Esophagus (tissue), 2 donors: ENCODE results near the gene ACOT7. TPM values are rescaled to one million over a fixed set of nuclear protein-coding genes. Genes with fewer than 3 reads are reported as not detected.

Experiments
- H3K27ac ChIP-seq, 2 donors: one replicate each; pipeline ENCODE4 v1.5.1; 2013; ENCODE audit warnings: low read depth in 2 of 2, mild to moderate bottlenecking in 2 of 2, inconsistent platforms in 1 of 2, low read length in 1 of 2, moderate library complexity in 1 of 2
- H3K27me3 ChIP-seq, 2 donors: one replicate each; pipeline ENCODE4 v1.6.1; 2013; ENCODE audit warnings: low read length in 2 of 2, control low read depth in 1 of 2, mild to moderate bottlenecking in 1 of 2; ENCODE audit not compliant: insufficient read depth in 2 of 2, control insufficient read depth in 1 of 2
- H3K36me3 ChIP-seq, 2 donors: one replicate each; pipeline ENCODE4 v1.6.1; 2013; ENCODE audit warnings: low read length in 1 of 2; ENCODE audit not compliant: control insufficient read depth in 2 of 2, insufficient read depth in 2 of 2
- H3K4me1 ChIP-seq, 2 donors: one replicate each; pipeline ENCODE4 v1.6.1; 2013; ENCODE audit warnings: low read length in 1 of 2; ENCODE audit not compliant: control insufficient read depth in 2 of 2, insufficient read depth in 2 of 2
- H3K4me3 ChIP-seq, 2 donors: one replicate each; pipeline ENCODE4 v1.5.1; 2013; ENCODE audit warnings: low read length in 2 of 2, mild to moderate bottlenecking in 2 of 2, low read depth in 1 of 2, moderate library complexity in 1 of 2
- H3K9me3 ChIP-seq, 2 donors: one replicate each; pipeline ENCODE4 v1.6.1; 2013; ENCODE audit warnings: mild to moderate bottlenecking in 2 of 2, low read depth in 1 of 2, low read length in 1 of 2, moderate library complexity in 1 of 2; ENCODE audit not compliant: control insufficient read depth in 2 of 2, insufficient read depth in 1 of 2
- WGBS, 2 donors: extraction: QIAGEN DNeasy Blood & Tissue Kit; methylation state at CpG; one replicate each; pipeline ENCODE4 v1.1.7; 2013; 5-methylcytosine and 5-hydroxymethylcytosine counted together
- polyA plus RNA-seq, 2 donors: library from polyadenylated mRNA; stranded (reverse); fragments of 200-250 nt; gene quantifications; one replicate each; pipeline ENCODE4 v1.2.3, GENCODE V29; 2013
- donor health status: healthy with polysubstance abuse.
- donor health status: Bipolar disorder and iron deficiency.

ACOT7 gene
- polyA plus RNA-seq, 2 donors, result 12.3 to 39.7 TPM

- 23 to 24% methylated on average over 12 to 15 of the region's 15 CpGs for WGBS, 2 donors
- Histone ChIP-seq H3K4me1 (peaks cover 0 to 11% of the 10 kb centered on the region in 2 donors), H3K36me3 (peaks cover 0 to 2% of the 10 kb centered on the region in 2 donors), H3K27me3 (no peaks in the 10 kb centered on the region), H3K9me3 (no peaks in the 10 kb centered on the region), H3K4me3 (peak overlapping the region in 1 of 2 donors; percentile 55), H3K27ac (peak overlapping the region in 1 of 2 donors; percentile 8)
Measured at GRCh38 chr1:6261615-6261995, 132.0 kb downstream of the ACOT7 start.

DNA sequence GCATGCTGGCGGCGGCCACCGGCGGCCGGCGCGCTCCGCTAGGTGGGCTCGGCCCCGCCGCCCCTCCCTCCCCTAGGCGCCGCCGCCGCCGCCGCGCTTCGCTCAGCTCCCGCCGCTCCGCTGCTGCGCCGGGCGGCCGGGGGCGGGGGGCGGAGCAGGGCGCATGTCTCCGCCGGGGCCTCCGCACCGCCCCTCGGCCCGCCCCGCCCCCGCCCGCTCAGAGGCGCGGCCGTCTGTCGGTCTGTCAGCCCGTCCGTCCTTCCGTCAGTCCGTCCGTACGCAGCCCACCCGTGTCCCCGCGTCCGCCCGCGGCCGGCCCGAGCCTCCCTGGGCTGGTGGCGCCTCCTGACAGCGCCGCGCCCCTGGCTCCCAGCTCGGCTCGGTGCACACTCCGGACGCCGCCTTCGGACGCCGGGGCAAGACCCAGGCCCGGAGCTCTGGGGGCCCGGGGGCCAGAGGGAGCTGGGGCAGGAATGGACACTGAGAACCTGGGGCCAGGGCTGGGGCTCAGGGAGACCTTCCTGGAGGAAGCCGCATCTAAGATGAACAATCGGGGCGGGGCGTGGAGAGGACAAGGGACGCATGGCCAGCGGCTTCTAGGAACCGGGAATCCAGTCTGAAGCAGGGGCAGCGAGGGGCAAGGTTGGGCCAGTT lies 132.5 kb downstream of the ACOT7 start, which contains the start of gene GPR153:
GPR153 (minus strand) TSS at position 138 of the 654 bp plus-strand sequence. CDS start 6,193 bp downstream, outside the sequence.
- peaks cover 0 to 2% of the 10 kb centered on the region in 2 donors for H3K36me3 ChIP-seq
- peak within 1 kb of the TSS; percentile 28 to 54 for H3K27ac ChIP-seq
- H3K9me3 ChIP-seq, result no peaks in the 10 kb centered on the region
- peaks cover 0 to 11% of the 10 kb centered on the region in 2 donors for H3K4me1 ChIP-seq
- peak within 1 kb of the TSS; percentile 54 to 55 for H3K4me3 ChIP-seq
- no peaks in the 10 kb centered on the region for H3K27me3 ChIP-seq
- 1 to 2% methylated on average over 49 to 78 of the region's 78 CpGs for whole genome bisulfite sequencing, 2 donors

DNA sequence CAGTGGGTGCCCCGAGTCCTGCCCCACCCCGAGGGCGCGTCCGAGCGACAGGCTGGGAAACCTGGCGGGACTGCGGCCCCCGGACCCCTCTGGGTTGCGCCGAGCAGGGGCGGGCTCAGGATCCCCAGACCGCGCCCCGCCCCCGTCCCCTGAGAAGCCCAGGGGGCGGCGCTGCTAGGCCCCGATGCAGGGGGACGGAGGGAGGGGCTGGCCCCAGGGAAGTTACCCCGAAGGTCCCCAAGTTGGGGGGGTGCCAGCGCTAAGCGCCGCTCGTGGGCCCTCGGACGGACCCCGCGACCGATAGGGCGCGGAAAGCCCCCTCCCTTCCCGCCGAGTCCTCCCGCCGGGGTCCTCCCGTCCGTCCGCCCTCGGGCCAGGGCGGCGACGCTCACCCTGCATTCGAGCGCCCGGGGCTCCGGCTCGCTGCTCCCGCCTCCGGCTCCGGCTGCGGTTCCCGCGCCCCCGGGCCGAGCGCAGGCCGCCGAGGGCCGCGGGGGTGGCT lies 133.1 kb downstream of the ACOT7 start:
- Histone ChIP-seq H3K4me3 (peak overlapping the region; percentile 53 to 55), H3K9me3 (no peaks in the 10 kb centered on the region), H3K27me3 (no peaks in the 10 kb centered on the region), H3K36me3 (peaks cover 0 to 2% of the 10 kb centered on the region in 2 donors), H3K27ac (peak overlapping the region in 1 of 2 donors; percentile 54), H3K4me1 (peaks cover 0 to 11% of the 10 kb centered on the region in 2 donors)
- 1% methylated on average over 29 to 61 of the region's 61 CpGs for WGBS, 2 donors

GRCh38 chr1:6259491-6260362 lies 133.8 kb downstream of the ACOT7 start:
- Histone ChIP-seq H3K4me1 (peaks cover 0 to 11% of the 10 kb centered on the region in 2 donors), H3K4me3 (peak overlapping the region; percentile 40 to 55), H3K27ac (peak overlapping the region; percentile 28 to 54), H3K27me3 (no peaks in the 10 kb centered on the region), H3K9me3 (no peaks in the 10 kb centered on the region), H3K36me3 (peaks cover 0 to 2% of the 10 kb centered on the region in 2 donors)
- whole genome bisulfite sequencing, 2 donors, result 6 to 8% methylated on average over 44 to 46 of the region's 46 CpGs

- H3K9me3 ChIP-seq, result no peaks in the 10 kb centered on the region
- peaks cover 0 to 9% of the 10 kb centered on the region in 2 donors for H3K4me1 ChIP-seq
- 51 to 54% methylated on average over 10 of the region's 10 CpGs for WGBS, 2 donors
- peaks cover 0 to 9% of the 10 kb centered on the region in 2 donors for H3K36me3 ChIP-seq
- H3K4me3 ChIP-seq, result no peak overlapping the region
- H3K27me3 ChIP-seq, result no peaks in the 10 kb centered on the region
- H3K27ac ChIP-seq, result peak overlapping the region; percentile 11 to 47
Measured at GRCh38 chr1:6258675-6259074, 134.9 kb downstream of the ACOT7 start.

GRCh38 chr1:6257541-6258069 lies 136.0 kb downstream of the ACOT7 start:
- 90 to 93% methylated on average over 7 to 8 of the region's 8 CpGs for WGBS, 2 donors
- Histone ChIP-seq H3K27me3 (no peaks in the 10 kb centered on the region), H3K4me3 (no peak overlapping the region)

GRCh38 chr1:6256645-6257044 lies 136.9 kb downstream of the ACOT7 start:
- Histone ChIP-seq H3K4me1 (peaks cover 0 to 6% of the 10 kb centered on the region in 2 donors), H3K27ac (no peak overlapping the region), H3K27me3 (no peaks in the 10 kb centered on the region), H3K4me3 (no peak overlapping the region), H3K9me3 (no peaks in the 10 kb centered on the region), H3K36me3 (peaks cover 0 to 10% of the 10 kb centered on the region in 2 donors)
- 80 to 85% methylated on average over 13 of the region's 13 CpGs for WGBS, 2 donors

More at GRCh38 chr1:6257541-6258069, 136.0 kb downstream of the ACOT7 start:
- Histone ChIP-seq H3K27ac (no peak overlapping the region), H3K36me3 (peaks cover 0 to 10% of the 10 kb centered on the region in 2 donors), H3K9me3 (no peaks in the 10 kb centered on the region), H3K4me1 (peaks cover 0 to 6% of the 10 kb centered on the region in 2 donors)

DNA sequence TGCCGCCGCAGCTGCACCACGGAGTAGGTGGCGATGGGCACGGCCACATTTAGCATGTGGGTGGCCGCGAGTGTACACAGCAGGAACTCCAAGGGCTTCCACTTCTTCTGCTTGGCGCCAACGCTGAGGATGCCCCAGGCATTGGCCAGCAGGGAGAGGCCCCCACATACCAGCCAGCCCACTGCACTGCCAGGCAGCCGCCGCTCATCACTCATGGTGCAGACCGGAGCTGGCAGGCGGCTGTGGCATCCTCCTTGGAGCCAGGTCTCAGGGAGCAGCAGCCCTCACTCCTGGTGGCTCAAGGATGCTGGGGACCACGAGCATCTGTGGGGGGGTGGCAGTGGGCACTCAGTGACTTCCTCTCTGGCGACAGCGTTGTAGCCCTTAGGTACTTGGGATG lies 138.9 kb downstream of the ACOT7 start:
- no peak overlapping the region for H3K27ac ChIP-seq
- no peaks in the 10 kb centered on the region for H3K27me3 ChIP-seq
- H3K36me3 ChIP-seq, result peaks cover 0 to 10% of the 10 kb centered on the region in 2 donors
- H3K9me3 ChIP-seq, result no peaks in the 10 kb centered on the region
- peaks cover 0 to 8% of the 10 kb centered on the region in 2 donors for H3K4me1 ChIP-seq
- WGBS, 2 donors, result 90 to 91% methylated on average over 16 of the region's 16 CpGs
- no peak overlapping the region for H3K4me3 ChIP-seq

GRCh38 chr1:6253380-6253779 lies 140.2 kb downstream of the ACOT7 start:
- Histone ChIP-seq H3K4me3 (no peak overlapping the region), H3K27ac (no peak overlapping the region), H3K9me3 (no peaks in the 10 kb centered on the region), H3K27me3 (no peaks in the 10 kb centered on the region), H3K4me1 (peaks cover 5 to 6% of the 10 kb centered on the region in 2 donors), H3K36me3 (peaks cover 0 to 10% of the 10 kb centered on the region in 2 donors)
- WGBS, 2 donors, result 92 to 95% methylated on average over 9 of the region's 9 CpGs
